H9 (cell line): ENCODE results near the gene DPF3. TPM values are rescaled to one million over a fixed set of nuclear protein-coding genes. Genes with fewer than 3 reads are reported as not detected.

Experiments used
- DNase-seq: peaks from one replicate; pipeline ENCODE4 v3.0.0-alpha.2; 2017
- H2AFZ ChIP-seq: one replicate; pipeline ENCODE4 v1.6.1; 2013; ENCODE audit warnings: mild to moderate bottlenecking, low read length, control low read depth, moderate library complexity
- H2AK5ac ChIP-seq: 2 replicates; pipeline ENCODE4 v1.6.1; 2013; ENCODE audit warnings: low read length, control low read depth, mixed read lengths; ENCODE audit not compliant: insufficient read length
- H2BK120ac ChIP-seq: one replicate; pipeline ENCODE4 v1.6.1; 2013; ENCODE audit warnings: low read depth, mild to moderate bottlenecking, low read length, control low read depth, inconsistent platforms; ENCODE audit not compliant: poor library complexity, severe bottlenecking
- H2BK12ac ChIP-seq: 2 replicates; pipeline ENCODE4 v1.6.1; 2013; ENCODE audit warnings: low read length, control low read depth, mixed read lengths, low read depth; ENCODE audit not compliant: insufficient read length
- H2BK15ac ChIP-seq: 2 replicates; pipeline ENCODE4 v1.6.1; 2013; ENCODE audit warnings: low read depth, low read length, control low read depth
- H2BK20ac ChIP-seq: one replicate; pipeline ENCODE4 v1.6.1; 2013; ENCODE audit warnings: low read depth, mild to moderate bottlenecking, low read length, control low read depth, inconsistent platforms; ENCODE audit not compliant: poor library complexity, severe bottlenecking
- H2BK5ac ChIP-seq: 2 replicates; pipeline ENCODE4 v1.6.1; 2013; ENCODE audit warnings: low read length, control low read depth, mixed read lengths; ENCODE audit not compliant: insufficient read length
- H3K14ac ChIP-seq: 2 replicates; pipeline ENCODE4 v1.6.1; 2013; ENCODE audit warnings: low read length, control low read depth; ENCODE audit not compliant: insufficient read depth
- H3K18ac ChIP-seq: 2 replicates; pipeline ENCODE4 v1.6.1; 2013; ENCODE audit warnings: low read depth, mild to moderate bottlenecking, mixed read lengths, low read length, control low read depth; ENCODE audit not compliant: insufficient read length
- H3K23ac ChIP-seq: 2 replicates; pipeline ENCODE4 v1.6.1; 2013; ENCODE audit warnings: low read length, control low read depth, mixed read lengths, low read depth; ENCODE audit not compliant: insufficient read length
- H3K23me2 ChIP-seq: 2 replicates; pipeline ENCODE4 v1.6.1; 2013; ENCODE audit warnings: low read depth, mild to moderate bottlenecking, mixed read lengths, low read length, control low read depth; ENCODE audit not compliant: insufficient read length, poor library complexity, severe bottlenecking
- H3K27ac ChIP-seq: 2 replicates; pipeline ENCODE4 v1.5.1; 2013; ENCODE audit warnings: low read length, control low read depth, mixed read lengths, low read depth; ENCODE audit not compliant: insufficient read length
- H3K27me3 ChIP-seq: 2 replicates; pipeline ENCODE4 v1.6.1; 2013; ENCODE audit warnings: low read length, control low read depth, inconsistent platforms; ENCODE audit not compliant: insufficient read depth
- H3K4ac ChIP-seq: 2 replicates; pipeline ENCODE4 v1.6.1; 2013; ENCODE audit warnings: low read depth, mild to moderate bottlenecking, control low read depth, inconsistent platforms, low read length, moderate library complexity
- H3K4me1 ChIP-seq: 2 replicates; pipeline ENCODE4 v1.6.1; 2013; ENCODE audit warnings: low read length, control low read depth, inconsistent platforms; ENCODE audit not compliant: insufficient read depth
- H3K4me2 ChIP-seq: 2 replicates; pipeline ENCODE4 v1.6.1; 2013; ENCODE audit warnings: low read length, control low read depth, mixed read lengths; ENCODE audit not compliant: insufficient read length, insufficient read depth
- H3K56ac ChIP-seq: 2 replicates; pipeline ENCODE4 v1.6.1; 2013; ENCODE audit warnings: low read depth, mild to moderate bottlenecking, mixed read lengths, low read length, control low read depth; ENCODE audit not compliant: insufficient read length
- H3K79me1 ChIP-seq: 2 replicates; pipeline ENCODE4 v1.6.1; 2013; ENCODE audit warnings: low read depth, mild to moderate bottlenecking, moderate library complexity, low read length, control low read depth, inconsistent platforms; ENCODE audit not compliant: insufficient read depth, poor library complexity, severe bottlenecking
- H3K79me2 ChIP-seq: 2 replicates; pipeline ENCODE4 v1.6.1; 2013; ENCODE audit warnings: low read length, control low read depth, inconsistent platforms; ENCODE audit not compliant: insufficient read depth
- H3K9ac ChIP-seq: 2 replicates; pipeline ENCODE4 v1.6.1; 2013; ENCODE audit warnings: low read length, control low read depth, mixed read lengths; ENCODE audit not compliant: insufficient read length; ENCODE audit errors: extremely low read depth
- H3K9me3 ChIP-seq: one replicate; pipeline ENCODE4 v1.6.1; 2013; ENCODE audit warnings: low read depth, low read length, inconsistent platforms; ENCODE audit not compliant: control insufficient read depth
- H3T11ph ChIP-seq: one replicate; pipeline ENCODE4 v1.6.1; 2013; ENCODE audit warnings: mild to moderate bottlenecking, low read length, control low read depth, inconsistent platforms
- H4K20me1 ChIP-seq: one replicate; pipeline ENCODE4 v1.6.1; 2013; ENCODE audit not compliant: control insufficient read depth, insufficient read length, insufficient read depth
- H4K5ac ChIP-seq: 2 replicates; pipeline ENCODE4 v1.6.1; 2013; ENCODE audit warnings: low read depth, mild to moderate bottlenecking, mixed read lengths, low read length, control low read depth; ENCODE audit not compliant: insufficient read length
- H4K8ac ChIP-seq: replicated peaks from 2 replicates; pipeline ENCODE4 v1.6.1; 2013; ENCODE audit warnings: low read length, control low read depth, mixed read lengths, low read depth; ENCODE audit not compliant: insufficient read length
- H4K91ac ChIP-seq: 2 replicates; pipeline ENCODE4 v1.6.1; 2013; ENCODE audit warnings: low read depth, mild to moderate bottlenecking, moderate library complexity, mixed read lengths, low read length, control low read depth; ENCODE audit not compliant: insufficient read length
- H3K27ac Mint-ChIP-seq, 3 experiments: 2 replicates in 2 of 3; 3 replicates in 1 of 3; pipeline ENCODE4 v1.8.0; 2020 to 2021; ENCODE audit warnings: mixed read lengths in 3 of 3, mild to moderate bottlenecking in 1 of 3, moderate library complexity in 1 of 3
- H3K27me3 Mint-ChIP-seq: 2 replicates; pipeline ENCODE4 v1.8.0; 2021; ENCODE audit warnings: low read depth, mild to moderate bottlenecking, moderate library complexity, mixed read lengths
- H3K36me3 Mint-ChIP-seq, 3 experiments: 2 replicates in 2 of 3; 3 replicates in 1 of 3; pipeline ENCODE4 v1.8.0; 2020 to 2021; ENCODE audit warnings: low read depth in 3 of 3, mixed read lengths in 3 of 3; ENCODE audit not compliant: insufficient read depth in 1 of 3
- H3K4me1 Mint-ChIP-seq, 2 experiments: 2 replicates each; pipeline ENCODE4 v1.8.0; 2020; ENCODE audit warnings: mixed read lengths in 2 of 2
- H3K4me3 Mint-ChIP-seq, 2 experiments: 2 replicates in 1 of 2; 3 replicates in 1 of 2; pipeline ENCODE4 v1.8.0; 2020 to 2021; ENCODE audit warnings: mild to moderate bottlenecking in 2 of 2, mixed read lengths in 2 of 2, moderate library complexity in 1 of 2
- H3K9me3 Mint-ChIP-seq, 2 experiments: 2 replicates in 1 of 2; 3 replicates in 1 of 2; pipeline ENCODE4 v1.8.0; 2020; ENCODE audit warnings: mild to moderate bottlenecking in 2 of 2, mixed read lengths in 2 of 2, moderate library complexity in 1 of 2
- CTCF ChIP-seq: fragments of 200-600 bp; sonication (generic); conservative IDR thresholded peaks from 3 replicates; pipeline ENCODE4 v1.8.0; 2021; ENCODE audit warnings: antibody characterized with exemption, mild to moderate bottlenecking
- WGBS: extraction: QIAGEN DNeasy Blood & Tissue Kit; methylation state at CpG from one replicate; pipeline ENCODE4 v1.1.7; 2013; ENCODE audit warnings: missing lambda C conversion rate, low lambda C conversion rate, mixed read lengths; ENCODE audit not compliant: insufficient read length; ENCODE audit errors: extremely low coverage; 5-methylcytosine and 5-hydroxymethylcytosine counted together
- total RNA-seq: library from RNA; stranded (reverse); gene quantifications from 2 replicates; pipeline ENCODE4 v1.2.1, GENCODE V29; 2021

DPF3 gene
- total RNA-seq, 1 experiment from 2014 or later = not detected

DNA sequence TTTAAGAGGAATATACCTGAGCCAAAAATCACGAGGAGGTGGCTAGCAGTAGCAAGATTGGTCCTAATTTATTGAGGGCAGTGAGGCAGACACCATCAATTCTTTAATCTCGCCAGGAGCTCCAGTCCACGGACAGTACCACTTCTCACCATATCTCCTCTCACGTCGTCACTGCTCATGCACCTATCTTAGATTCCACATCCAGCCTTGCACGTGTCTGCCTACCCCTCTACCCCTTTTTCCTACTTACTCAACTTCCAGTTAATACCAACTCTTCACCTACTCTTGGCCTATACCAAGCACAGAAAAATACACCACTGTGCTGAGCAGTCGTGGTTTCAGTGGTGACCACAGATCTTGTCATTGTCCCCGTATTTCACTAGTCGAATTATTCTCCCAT lies 246.1 kb downstream of the DPF3 start:
- Histone ChIP-seq H3K18ac (no peak overlapping the region), H2BK12ac (no peak overlapping the region), H2AK5ac (no peak overlapping the region), H3K4me1 (no peaks in the 10 kb centered on the region), H2BK20ac (no peak overlapping the region), H3K79me1 (no peaks in the 10 kb centered on the region), H4K5ac (no peak overlapping the region), H2BK120ac (no peak overlapping the region), H3K4me2 (no peak overlapping the region), H3K27ac (no peak overlapping the region), H4K91ac (no peak overlapping the region), H2BK15ac (no peak overlapping the region), H4K8ac (no peak overlapping the region), H3K23ac (no peak overlapping the region), H4K20me1 (no peaks in the 10 kb centered on the region), H3K56ac (no peak overlapping the region), H3K4ac (no peak overlapping the region), H3K9me3 (no peaks in the 10 kb centered on the region), H3T11ph (no peak overlapping the region), H3K27me3 (no peaks in the 10 kb centered on the region), H3K23me2 (no peaks in the 10 kb centered on the region), H3K14ac (no peak overlapping the region), H2AFZ (no peak overlapping the region), H3K79me2 (no peaks in the 10 kb centered on the region), H2BK5ac (no peak overlapping the region), H3K9ac (no peak overlapping the region)
- no peak for TF ChIP-seq CTCF
- Mint-ChIP-seq H3K36me3 (no peaks in the 10 kb centered on the region), H3K4me3 (no peak overlapping the region), H3K27me3 (peaks cover 4% of the 10 kb centered on the region), H3K27ac (no peak overlapping the region), H3K9me3 (no peaks in the 10 kb centered on the region), H3K4me1 (peaks cover 7 to 8% of the 10 kb centered on the region in 2 experiments)
- WGBS = no CpG with 5 or more reads among the region's 9 CpGs
- DNase-seq = no peak
